HG03103 (cell line): Measurements from ENCODE around the gene NDRG3.
"Not testable (repeated sequence)": the region's sequence is repeated elsewhere in the genome, so short reads cannot be mapped to it uniquely, and the experiment has no call there.

Source experiments
- ATAC-seq: cut with Tn5 transposase; IDR thresholded peaks from one replicate; pipeline ENCODE4 v1.9.1; 2021; ENCODE audit warnings: low read depth; ENCODE audit not compliant: unreplicated experiment

Gene NDRG3

DNA sequence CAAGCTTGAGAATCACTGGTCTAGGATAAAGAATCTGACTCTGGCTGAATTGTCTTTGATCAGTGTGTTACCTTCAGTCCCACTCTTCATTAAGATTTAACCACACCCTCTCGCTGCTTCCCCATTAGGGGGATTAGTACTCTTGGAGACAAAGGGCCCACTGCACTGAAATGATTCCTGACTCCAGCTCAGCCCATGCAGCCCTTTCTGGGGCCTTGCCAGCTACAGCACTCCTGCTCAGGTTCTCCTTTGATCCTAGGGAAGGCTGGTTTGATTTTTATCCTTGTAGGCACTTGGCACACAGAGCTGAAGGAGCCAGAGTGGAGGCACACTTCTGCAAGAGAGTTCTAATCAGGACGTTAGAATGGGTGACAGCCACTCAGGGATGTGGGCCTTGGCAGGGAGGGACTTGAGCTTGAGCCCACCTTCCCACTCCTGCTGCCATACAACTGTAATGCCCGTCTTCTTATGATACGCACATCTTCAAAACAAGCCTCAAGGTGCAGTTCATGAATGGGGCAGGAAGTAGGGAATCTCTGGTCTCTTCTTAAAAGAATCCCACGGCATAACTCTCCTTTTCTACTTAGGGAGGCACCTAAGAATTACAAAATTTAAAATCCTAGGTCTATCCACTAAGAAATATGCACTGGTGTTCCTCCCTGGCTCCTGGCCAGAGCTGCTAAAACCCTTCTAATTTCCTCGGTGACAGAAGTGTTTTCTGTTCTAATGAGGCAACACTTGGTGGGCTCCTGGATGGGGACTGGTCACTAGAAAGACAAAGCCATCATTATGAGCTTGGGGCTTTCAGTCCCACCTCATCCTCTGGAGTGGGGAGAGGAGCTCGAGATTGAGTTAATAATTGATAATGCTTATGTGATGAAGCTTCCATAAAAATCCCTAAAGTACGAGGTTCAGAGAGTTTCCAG is 98.4 kb downstream of the NDRG3 start:
- ATAC-seq: no peak

DNA sequence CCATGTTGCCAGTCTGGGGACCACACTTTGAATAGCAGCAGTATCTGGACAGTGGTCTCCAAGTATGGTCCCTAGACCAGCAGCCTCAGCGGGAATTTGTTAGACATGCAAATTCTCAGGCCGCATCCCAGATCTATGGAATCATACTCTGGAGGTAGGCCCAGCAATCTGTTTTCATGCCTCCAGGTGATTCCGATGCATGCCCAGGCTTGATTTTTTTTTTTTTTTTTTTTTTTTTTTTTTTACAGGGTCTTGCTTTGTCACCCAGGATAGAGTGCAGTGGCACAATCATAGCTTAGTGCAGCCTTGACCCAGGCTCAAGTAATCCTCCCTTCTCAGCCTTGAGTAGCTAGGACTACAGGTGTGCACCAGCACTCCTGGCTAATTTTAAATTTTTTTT is 99.2 kb downstream of the NDRG3 start:
- ATAC-seq: no peak

DNA sequence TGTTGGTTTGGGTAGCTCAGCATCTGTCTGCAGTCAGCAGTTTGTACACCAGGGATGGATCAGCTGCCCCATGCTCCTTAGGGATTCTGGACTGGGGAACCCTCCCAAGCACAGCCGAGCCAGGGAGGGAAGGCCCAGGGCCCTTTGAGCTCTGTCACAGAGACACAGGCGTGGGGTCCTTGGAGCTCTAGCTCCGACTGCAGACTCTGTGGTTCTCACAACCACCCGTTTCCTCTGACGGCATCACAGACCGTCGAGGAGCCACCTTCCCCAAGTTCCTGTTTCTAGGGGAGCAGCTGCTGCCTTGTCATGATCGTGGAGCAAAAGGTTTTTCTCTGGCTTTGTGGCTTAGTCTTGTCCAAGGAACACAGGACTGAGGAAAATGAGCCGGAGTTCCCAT is 99.9 kb downstream of the NDRG3 start, which contains the start of gene SLA2:
TSS of gene SLA2 (minus strand) at position 199 of the 400 bp plus-strand sequence. CDS start 4,861 bp downstream, outside the sequence.
- no peak for ATAC-seq

DNA sequence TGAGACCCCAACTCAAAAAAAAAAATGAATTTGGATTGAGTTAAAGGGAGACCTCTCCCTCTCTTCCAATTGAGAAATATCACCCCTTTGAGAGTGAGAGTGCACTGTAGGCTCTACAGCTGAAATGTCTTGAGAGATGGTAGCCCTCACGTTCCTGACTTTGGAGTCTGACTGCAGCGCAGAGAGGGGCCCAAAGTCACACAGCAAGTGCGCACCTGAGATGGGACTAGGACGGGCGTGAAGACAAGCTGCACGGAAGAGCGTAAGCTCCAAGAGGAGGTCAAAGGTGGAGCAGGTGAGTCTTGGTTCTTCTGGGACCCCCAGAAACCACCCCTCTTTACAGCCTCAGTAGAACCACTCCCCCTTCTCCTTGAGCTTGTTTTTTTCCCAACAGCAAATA is 100.5 kb downstream of the NDRG3 start:
- no peak for ATAC-seq

DNA sequence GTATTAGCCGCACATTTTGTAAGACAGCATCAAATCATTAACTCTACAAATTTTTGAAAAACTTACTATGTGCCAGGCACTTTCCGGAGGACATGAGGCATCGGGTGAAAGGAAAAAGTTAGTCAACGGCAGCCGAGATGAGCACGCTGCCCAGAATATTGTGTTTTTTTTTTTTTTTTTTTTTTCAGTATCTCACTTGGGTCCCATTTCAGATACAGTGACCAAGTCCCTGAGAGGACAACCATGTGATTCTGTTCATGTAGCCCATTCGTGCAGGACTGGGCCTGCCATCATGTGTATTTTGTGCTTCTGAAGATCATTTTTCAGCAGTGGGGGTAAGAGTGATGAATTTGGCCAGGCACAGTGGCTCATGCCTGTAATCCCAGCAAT is 101.2 kb downstream of the NDRG3 start:
- no peak for ATAC-seq

DNA sequence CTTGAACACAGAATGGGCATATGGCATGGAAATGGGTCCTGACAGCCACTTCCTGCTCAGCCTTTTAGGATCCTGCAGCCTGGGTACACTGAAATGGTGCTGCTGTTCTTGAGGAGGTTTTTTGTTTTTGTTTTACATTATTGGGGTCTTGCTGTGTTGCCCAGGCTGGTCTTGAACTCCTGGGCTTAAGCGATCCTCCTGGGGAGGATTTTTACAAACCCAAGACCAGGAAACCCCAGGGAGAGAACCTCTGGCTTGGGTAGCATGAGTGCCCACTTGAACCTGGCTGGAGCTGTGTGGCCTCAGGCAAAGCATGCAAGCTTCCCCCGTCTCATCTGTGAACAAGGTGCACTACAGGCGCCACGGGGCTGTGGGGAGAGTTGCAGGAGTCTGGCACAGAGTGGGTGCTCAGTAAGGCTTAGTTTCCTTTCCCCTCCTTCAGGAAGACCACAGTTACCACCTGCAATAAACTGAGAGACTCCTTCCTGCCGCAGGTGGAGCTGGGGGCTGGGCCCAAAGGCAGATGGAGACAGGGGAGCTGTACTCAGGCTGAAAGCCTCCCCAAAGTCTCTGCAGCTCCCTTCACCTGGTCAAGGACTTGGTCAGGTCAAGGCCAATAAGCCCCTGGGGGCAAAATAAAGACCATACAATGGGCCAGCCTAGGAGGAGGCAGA is 101.7 kb downstream of the NDRG3 start:
- ATAC-seq: no peak

DNA sequence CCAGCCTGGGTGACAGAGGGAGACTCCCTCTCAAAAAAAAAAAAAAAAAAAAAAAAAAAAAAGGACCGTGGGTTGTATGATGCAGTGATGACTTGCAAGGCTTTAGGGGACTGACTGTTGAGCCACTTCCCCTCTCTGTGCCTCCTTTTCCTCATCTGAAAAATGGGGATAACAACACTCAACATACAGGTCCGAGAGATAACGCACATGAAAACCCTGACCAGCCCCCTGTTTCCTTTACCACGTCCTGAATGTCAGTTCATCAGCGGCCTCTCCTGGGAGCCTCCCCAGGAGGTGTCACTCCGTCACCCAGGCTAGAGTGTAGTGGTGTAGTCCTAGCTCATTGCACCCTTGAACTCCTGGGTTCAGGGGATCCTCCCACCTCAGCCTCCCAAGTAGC is 103.8 kb downstream of the NDRG3 start:
- ATAC-seq: no peak

DNA sequence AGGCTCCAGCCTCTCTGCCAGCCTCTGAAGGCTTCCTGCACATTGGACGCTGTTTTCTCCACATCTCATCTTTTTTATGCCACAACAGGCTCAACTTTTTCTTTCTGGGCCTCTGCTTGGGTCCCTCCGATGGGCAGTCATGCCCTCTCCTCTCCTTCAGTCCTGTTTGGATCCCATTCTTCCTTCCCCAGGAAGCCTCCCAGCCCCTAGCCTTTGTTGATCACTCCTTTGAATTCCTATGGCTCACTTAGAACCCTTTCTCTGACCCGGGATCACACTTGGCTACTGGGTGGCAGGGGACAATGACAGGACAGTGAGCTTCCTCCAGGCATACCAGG is 104.4 kb downstream of the NDRG3 start:
- no peak for ATAC-seq

DNA sequence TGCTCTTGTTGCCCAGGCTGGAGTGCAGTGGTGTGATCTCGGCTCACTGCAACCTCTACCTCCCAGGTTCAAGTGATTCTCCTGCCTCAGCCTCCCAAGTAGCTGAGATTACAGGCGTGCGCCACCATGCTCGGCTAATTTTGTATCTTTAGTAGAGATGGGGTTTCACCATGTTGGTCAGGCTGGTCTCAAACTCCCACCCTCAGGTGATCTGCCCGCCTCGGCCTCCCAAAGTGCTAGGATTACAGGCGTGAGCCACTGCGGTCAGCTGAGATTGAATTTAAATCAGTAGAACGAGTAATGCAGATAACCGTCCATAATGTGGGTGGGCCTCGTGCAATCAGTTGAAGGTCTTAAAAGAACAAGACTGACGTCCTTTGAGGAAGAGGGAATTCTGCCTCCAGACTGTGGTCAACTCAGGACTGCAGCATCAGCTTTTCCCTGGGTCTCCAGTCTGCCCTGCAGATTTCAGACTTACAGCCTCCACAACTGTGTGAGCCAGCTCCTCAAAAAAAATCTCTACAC is 107.0 kb downstream of the NDRG3 start:
- ATAC-seq: not testable (repeated sequence)

DNA sequence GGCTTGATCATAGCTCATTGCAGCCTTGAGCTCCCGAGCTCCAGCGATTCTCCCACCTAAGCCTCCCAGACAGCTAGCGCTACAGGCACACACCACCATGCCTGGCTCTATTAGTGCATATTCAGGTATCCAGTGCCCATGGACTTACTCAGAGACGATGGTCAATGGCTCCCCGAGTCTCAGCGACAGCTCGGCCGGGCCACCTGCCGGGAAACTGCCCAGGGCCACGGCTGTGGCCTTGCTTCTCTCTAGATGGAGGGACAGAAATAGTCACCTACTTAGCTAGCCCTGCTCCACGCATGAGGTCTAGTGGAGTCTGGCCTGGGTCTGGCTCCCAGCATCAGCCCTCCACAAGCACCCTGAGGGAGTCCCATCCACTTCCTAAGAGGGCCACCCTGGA is 111.5 kb downstream of the NDRG3 start:
- no peak for ATAC-seq

DNA sequence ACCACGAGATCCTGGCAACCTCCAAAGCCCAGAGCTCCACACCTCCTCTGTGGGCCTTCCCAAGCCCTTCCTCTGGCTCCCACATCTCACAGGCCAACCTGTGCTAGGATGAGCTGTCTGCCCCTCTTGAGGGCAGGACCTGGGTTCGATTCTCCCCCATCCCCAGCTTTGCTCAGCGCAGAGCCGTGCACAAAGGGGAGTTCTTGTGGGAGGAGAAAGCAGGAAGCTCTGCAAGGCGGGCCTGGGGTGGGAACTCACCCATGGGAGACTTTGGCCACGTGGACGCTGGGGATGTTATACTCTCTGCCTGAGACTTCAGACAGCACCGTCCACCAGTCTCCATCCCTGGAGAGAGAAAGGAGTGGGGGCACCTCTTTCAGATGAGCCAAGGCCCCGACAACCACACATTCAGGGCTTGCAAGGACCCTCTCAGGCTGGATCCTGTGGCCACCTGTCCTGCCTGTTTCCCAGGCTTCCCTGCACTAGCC is 112.6 kb downstream of the NDRG3 start:
- ATAC-seq: no peak

DNA sequence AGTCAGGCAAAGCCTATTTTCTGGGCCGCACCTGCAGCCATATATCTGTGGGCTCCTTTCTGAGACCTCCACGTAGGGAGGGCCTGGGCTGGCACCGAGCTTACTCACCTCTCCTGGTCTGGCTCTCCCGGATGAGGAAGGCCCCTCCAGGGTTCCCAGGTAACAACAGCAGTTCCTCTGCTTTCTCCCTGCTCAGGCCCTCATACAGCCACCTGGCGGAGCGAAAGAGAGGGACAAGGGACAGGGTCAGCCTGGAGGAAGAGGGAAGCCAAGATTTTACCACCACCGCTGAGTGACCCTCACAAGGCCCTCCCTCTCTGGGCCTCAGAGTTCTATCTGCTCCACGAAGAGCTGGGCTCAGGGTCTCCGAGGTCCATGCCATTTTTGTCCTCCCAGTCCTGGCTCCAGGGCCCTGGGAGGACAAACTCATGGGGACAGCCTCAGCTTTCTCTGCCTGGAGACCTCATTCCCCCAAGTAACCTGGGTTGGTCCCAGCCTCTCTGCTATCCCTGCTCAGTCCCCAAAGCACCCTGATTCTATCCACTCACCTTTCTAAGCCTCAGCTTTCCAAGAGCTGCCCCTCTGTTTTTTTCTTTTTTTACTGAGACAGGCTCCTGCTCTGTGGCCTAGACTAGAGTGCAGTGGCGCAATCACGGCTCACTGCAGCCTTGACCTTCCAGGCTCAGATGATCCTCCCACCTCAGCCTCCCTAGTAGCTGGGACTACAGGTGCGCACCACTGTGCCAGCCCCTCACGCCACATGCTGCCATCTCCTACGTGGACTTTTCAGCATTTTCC is 113.2 kb downstream of the NDRG3 start:
- ATAC-seq: no peak

DNA sequence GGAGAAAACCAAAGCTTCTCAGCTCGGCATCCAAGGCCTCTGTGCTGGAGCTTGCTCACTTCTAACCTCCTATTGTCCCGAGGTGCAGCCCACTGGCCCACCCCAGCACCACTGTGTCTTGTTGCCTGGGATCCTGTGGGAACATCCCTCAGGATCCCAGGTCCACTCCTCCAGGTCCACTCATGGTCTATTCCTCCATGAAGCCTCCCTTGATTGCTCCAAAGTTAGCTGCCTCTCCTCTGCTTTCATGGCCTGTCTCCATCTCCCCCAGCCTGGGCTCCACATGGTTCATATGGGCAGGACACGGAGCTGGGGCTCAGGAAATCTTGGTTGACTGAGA is 113.8 kb downstream of the NDRG3 start:
- no peak for ATAC-seq

DNA sequence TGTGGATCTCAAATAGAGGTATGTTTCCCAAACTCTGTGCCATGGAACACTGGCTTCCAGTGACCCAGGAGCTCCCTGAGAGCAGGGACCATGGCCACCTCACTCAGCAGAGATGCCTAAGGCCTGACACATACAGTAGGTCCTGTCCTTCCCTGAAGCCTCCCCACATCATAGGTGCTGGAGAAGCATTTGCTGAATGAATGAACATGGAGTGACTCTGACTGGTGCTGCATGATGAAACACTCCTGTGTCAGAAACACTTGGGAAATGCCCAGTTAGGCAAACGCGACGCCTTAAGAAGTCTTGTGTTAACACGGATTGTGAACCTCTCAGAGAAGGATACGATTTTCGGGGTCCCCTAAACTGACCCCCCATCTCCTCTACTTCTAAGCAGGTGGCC is 114.2 kb downstream of the NDRG3 start:
- ATAC-seq: no peak

DNA sequence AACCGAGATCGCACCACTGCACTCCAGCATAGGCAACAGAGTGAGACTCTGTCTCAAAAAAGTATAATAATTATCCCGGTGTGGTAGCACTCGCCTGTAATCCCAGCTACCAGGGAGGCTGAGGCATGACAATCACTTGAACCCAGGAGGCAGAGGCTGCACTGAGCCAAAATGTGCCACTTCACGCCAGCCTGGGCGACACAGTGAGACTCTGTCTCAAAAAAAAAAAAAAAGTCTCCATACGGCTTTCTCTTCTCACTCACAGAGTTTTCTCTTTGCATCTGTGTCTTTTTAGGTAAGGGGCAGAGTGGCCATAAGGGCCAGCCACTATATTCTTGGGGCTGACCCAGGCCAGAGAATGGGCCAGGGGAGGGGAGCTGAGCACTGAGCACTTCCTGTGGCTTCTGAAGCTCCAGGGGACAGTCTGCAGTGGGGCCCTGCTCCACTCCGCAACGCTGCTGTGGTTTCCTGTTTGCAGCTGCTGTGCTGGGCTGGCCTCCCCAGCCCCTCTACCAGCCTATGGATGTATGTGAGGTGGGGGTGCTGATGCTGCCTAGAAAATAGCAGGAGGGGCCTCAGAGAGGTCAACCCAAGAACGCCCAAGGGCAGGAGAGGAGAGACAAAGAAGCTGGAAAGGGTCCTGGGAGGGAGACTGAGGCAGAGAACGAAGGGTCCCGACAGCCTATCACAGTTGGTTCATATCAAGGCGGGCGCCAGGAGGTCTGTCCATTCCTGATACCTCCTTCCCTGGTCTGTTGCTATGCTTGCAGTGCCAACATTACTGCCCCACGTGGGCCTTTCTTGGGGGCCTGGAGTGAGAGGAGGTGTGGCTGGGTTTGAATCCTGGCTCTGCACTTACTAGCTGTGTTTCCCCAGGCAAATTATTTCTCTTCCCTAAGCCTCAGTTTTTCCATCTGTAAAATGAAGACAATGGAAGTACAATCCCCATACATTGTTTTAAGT is 115.9 kb downstream of the NDRG3 start:
- ATAC-seq: no peak

DNA sequence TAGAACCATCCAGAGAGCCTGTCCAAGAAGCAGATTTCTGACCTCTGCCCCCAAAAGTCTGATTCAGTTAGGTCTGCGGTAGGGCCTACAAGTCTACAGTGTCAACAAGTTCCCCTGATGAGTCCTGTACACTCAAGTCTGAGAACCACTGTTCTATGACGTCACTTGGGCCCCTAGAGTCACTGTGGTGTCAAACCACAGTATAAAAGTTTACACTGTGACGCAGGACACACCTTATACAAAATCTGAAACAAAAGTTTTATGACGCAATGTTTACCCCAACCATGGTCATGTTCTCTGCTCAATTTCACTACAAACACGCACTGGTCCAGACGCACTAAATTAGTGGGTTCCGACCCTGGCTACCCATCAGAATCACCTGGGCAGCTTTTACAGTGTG is 117.8 kb downstream of the NDRG3 start:
- ATAC-seq: no peak

DNA sequence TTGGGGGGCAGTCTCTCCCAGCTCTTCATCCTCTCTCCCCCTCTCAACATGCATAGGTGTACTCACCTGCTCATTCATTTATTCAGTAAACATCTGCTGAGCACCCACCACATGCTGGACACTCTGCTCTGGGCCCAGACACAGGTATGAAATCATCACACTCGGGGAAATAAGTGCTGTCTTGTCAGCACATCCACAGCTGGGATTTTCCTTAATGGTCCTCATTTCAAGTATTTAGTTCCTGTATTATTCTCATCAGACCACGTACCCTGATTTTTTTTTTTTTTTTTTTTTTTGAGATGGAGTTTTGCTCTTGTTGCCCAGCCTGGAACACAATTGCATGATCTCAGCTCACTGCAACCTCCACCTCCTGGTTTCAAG is 121.0 kb downstream of the NDRG3 start:
- no peak for ATAC-seq

DNA sequence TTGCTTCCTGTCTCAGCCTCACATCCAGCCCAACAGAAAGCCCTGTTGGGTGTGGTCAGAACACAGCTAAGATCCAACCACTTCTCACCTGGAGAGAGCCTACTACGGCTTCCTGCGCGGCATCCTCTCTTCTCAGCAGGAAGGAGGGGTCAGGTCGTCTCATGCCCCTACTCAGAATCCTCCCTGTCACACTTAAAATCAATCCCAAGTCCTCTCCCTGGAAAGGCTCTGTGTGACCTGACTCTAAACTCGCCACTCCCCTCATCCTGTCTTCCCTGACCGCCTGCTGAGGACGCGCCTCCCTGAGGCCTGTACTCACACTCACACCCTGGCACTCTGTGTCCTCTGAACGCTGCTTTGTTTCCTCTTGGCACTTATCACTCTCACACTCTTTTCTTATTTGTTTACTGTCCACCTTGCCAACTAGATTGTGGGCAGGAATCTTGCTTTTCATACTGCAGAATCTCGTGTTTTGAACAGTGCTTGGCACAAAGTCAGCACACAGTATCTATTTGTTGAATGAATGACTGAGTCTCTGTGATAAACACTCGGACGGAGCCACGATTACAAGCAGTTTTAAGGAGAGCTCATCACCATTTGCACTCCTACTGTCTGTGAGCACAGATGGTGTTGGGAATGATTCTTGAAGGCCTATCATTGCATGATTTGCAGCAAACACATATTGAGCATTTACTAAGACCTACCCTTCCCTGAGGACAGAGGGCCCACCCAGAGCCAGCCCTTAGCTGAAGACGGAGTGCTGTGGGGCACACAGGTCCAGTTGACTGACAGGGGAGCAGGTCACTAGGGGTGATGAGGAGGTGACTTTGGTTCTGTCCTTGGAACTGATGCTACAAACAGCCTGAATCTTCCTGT is 121.6 kb downstream of the NDRG3 start:
- no peak for ATAC-seq

DNA sequence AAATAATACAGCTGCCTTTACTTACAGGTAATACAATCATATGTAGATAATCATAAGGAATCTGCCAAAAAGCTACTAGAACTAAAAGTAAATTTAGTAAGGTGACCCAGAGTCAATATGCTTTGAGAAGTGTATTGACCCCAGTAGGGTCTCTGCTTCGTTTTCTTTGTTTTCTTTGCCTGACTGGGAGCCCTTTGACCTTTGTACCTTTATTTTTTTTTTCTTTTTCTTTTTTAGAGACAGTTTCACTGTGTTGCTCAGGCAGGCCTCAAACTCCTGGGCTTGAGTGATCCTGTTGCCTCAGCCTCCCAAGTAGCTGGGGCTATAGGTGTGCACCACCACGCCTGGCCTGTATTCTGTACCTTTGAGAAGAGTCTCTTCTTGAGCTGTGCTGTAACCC is 122.4 kb downstream of the NDRG3 start:
- no peak for ATAC-seq
